Panc1 (cell line): ENCODE results near the gene SLC16A3.

Experiments
- CTCF ChIP-seq: fragments of 450-650 bp; IDR thresholded peaks from 2 replicates; pipeline ENCODE4 v1.5.1; 2017; ENCODE audit warnings: mild to moderate bottlenecking
- POLR2AphosphoS5 ChIP-seq: IDR thresholded peaks from 2 replicates; pipeline ENCODE4 v1.6.1; 2012; ENCODE audit warnings: mild to moderate bottlenecking, low read depth, low read length, moderate library complexity
- SIN3A ChIP-seq: IDR thresholded peaks from 2 replicates; pipeline ENCODE4 v1.6.1; 2012; ENCODE audit warnings: low read depth, mild to moderate bottlenecking, low read length, moderate library complexity, borderline replicate concordance; ENCODE audit not compliant: insufficient read depth

- TF ChIP-seq CTCF (no peak), SIN3A (no peak), POLR2AphosphoS5 (peak; percentile 42; the same call in 1 of the 2 replicates)
These were observed 40.5 kb downstream of the SLC16A3 start for GRCh38 chr17:82269138-82269881.
